B cell (primary cell): ENCODE results near the gene ESR2. TPM values are rescaled to one million over a fixed set of nuclear protein-coding genes. Genes with fewer than 3 reads are reported as not detected.
A peak's percentile ranks its signal among the peaks of the same experiment; 100 is the strongest.

Experiments
- ATAC-seq: fragments of 200-7000 bp; cut with Tn5 transposase; one replicate; pipeline ENCODE4 v1.10.0; 2021; ENCODE audit warnings: low read depth, mild to moderate bottlenecking, moderate number of reproducible peaks, moderate library complexity
- CTCF ChIA-PET: fragments of 350-600 bp; sonication (Branson Sonifier 250); formaldehyde crosslinking; loops from one replicate; lab custom pipeline; 2021; ENCODE audit warnings: antibody characterized with exemption, inconsistent platforms; lab: Charles Lee
- POLR2A ChIA-PET: fragments of 350-600 bp; sonication (Branson Sonifier 250); formaldehyde crosslinking; loops from one replicate; lab custom pipeline; 2021; ENCODE audit warnings: antibody characterized with exemption; lab: Charles Lee
- DNase-seq: peaks from one replicate; pipeline ENCODE4 v3.0.0; 2013
- H2AFZ ChIP-seq: 2 replicates; pipeline ENCODE4 v1.6.1; 2012; ENCODE audit warnings: mild to moderate bottlenecking, low read depth, low read length; ENCODE audit not compliant: insufficient read depth, poor library complexity, severe bottlenecking
- H3K27ac ChIP-seq, 2 donors: 1 replicate in 1 of 2; 2 replicates in 1 of 2; pipeline ENCODE4 v1.5.1; 2012 to 2013; ENCODE audit warnings: low read length in 2 of 2, mild to moderate bottlenecking in 2 of 2, moderate library complexity in 1 of 2
- H3K27me3 ChIP-seq, 4 experiments: fragments of 200-600 bp in 1 of 4; sonication (generic) in 1 of 4; replicated peaks in 1 of 4; 1 replicate in 2 of 4; 2 replicates in 2 of 4; pipeline versions ENCODE4 v1.6.1 to v1.7.0; 2013 to 2016; ENCODE audit warnings: low read length in 3 of 4, mild to moderate bottlenecking in 2 of 4, mixed read lengths in 1 of 4, moderate library complexity in 1 of 4; ENCODE audit not compliant: insufficient read depth in 4 of 4, control insufficient read depth in 3 of 4; ENCODE audit errors: control extremely low read depth in 1 of 4
- H3K36me3 ChIP-seq, 2 experiments: replicated peaks in 1 of 2; 1 replicate in 1 of 2; 2 replicates in 1 of 2; pipeline versions ENCODE4 v1.6.1 to v1.7.1; 2013; ENCODE audit warnings: low read length in 1 of 2; ENCODE audit not compliant: insufficient read depth in 2 of 2, control insufficient read depth in 1 of 2; ENCODE audit errors: control extremely low read depth in 1 of 2, extremely low read depth in 1 of 2
- H3K4me1 ChIP-seq, 2 donors: fragments of 200-600 bp in 1 of 2; sonication (generic) in 1 of 2; 1 replicate in 1 of 2; 2 replicates in 1 of 2; pipeline versions ENCODE4 v1.5.1 to v1.6.1; 2013 to 2017; ENCODE audit warnings: low read length in 2 of 2; ENCODE audit not compliant: control insufficient read depth in 2 of 2, insufficient read depth in 2 of 2
- H3K4me2 ChIP-seq: replicated peaks from 2 replicates; pipeline ENCODE3; 2012; ENCODE audit warnings: mild to moderate bottlenecking, low read depth, low read length; ENCODE audit not compliant: poor library complexity, severe bottlenecking
- H3K4me3 ChIP-seq, 5 experiments: fragments of 200-600 bp in 1 of 5; sonication (generic) in 1 of 5; 1 replicate in 3 of 5; 2 replicates in 2 of 5; pipeline versions ENCODE4 v1.5.1 to v1.7.0; 2011 to 2016; ENCODE audit warnings: low read length in 4 of 5, mild to moderate bottlenecking in 4 of 5, low read depth in 2 of 5, control low read depth in 1 of 5, moderate library complexity in 1 of 5; ENCODE audit not compliant: insufficient read depth in 1 of 5; ENCODE audit errors: control extremely low read depth in 1 of 5, extremely low read depth in 1 of 5
- H3K79me2 ChIP-seq: fragments of 200-600 bp; sonication (generic); one replicate; pipeline ENCODE4 v1.6.0; 2016; ENCODE audit warnings: low read length; ENCODE audit not compliant: control insufficient read depth, insufficient read depth
- H3K9ac ChIP-seq: fragments of 200-600 bp; sonication (generic); 2 replicates; pipeline ENCODE4 v1.6.1; 2017; ENCODE audit warnings: mild to moderate bottlenecking, low read length, moderate library complexity
- H3K9me3 ChIP-seq, 3 donors: one replicate each; pipeline versions ENCODE4 v1.6.1 to v1.7.1; 2013; ENCODE audit warnings: low read length in 2 of 3; ENCODE audit not compliant: control insufficient read depth in 2 of 3, insufficient read depth in 1 of 3; ENCODE audit errors: control extremely low read depth in 1 of 3
- H4K20me1 ChIP-seq: 2 replicates; pipeline ENCODE4 v1.6.0; 2012; ENCODE audit warnings: mild to moderate bottlenecking, low read length; ENCODE audit not compliant: insufficient read depth, control insufficient read depth, poor library complexity, severe bottlenecking
- H3K27ac Mint-ChIP-seq: one replicate; pipeline ENCODE4 v1.8.0; 2021; ENCODE audit warnings: mixed read lengths
- H3K27me3 Mint-ChIP-seq: one replicate; pipeline ENCODE4 v1.8.0; 2021; ENCODE audit warnings: mixed read lengths
- H3K4me1 Mint-ChIP-seq: one replicate; pipeline ENCODE4 v1.8.0; 2021; ENCODE audit warnings: mixed read lengths
- H3K4me3 Mint-ChIP-seq: one replicate; pipeline ENCODE4 v1.8.0; 2021; ENCODE audit warnings: mixed read lengths
- H3K9me3 Mint-ChIP-seq: one replicate; pipeline ENCODE4 v1.8.0; 2022; ENCODE audit warnings: mixed read lengths; ENCODE audit not compliant: insufficient read depth
- EZH2 ChIP-seq: IDR thresholded peaks from 2 replicates; pipeline ENCODE4 v1.6.1; 2012; ENCODE audit warnings: borderline replicate concordance, low read depth, mild to moderate bottlenecking, moderate library complexity, low read length; ENCODE audit not compliant: insufficient read depth, poor library complexity, severe bottlenecking
- WGBS: methylation state at CpG from one replicate; pipeline ENCODE4 v1.1.5; 2013; ENCODE audit warnings: missing lambda C conversion rate; ENCODE audit not compliant: insufficient coverage; 5-methylcytosine and 5-hydroxymethylcytosine counted together
- intact Hi-C: fragments of 100-400 bp; cut with micrococcal nuclease; formaldehyde crosslinking; loops from one replicate; pipeline ENCODE4 v1.10.0; 2022
- polyA plus RNA-seq: library from polyadenylated mRNA; depleted of rRNA; stranded (reverse); fragments of >200 nt; gene quantifications from 2 replicates; pipeline ENCODE4 v1.2.3, GENCODE V29; 2012
- total RNA-seq, 2 donors: library from RNA; stranded (reverse); fragments of 120-200 nt in 1 of 2; gene quantifications; 1 replicate in 1 of 2; 2 replicates in 1 of 2; pipeline versions ENCODE4 v1.2.3 to v1.2.4, GENCODE V29; 2013 to 2022
- TF ChIP-seq, protein P1 (sequence below): fragments of 200-600 bp; IDR thresholded peaks from one replicate; pipeline ENCODE4 v1.8.0; 2022; ENCODE audit warnings: antibody characterized with exemption, mild to moderate bottlenecking

Gene ESR2
- total and polyA plus RNA-seq, 2 donors (not counting 1 experiment from before 2014, with no cell fraction given) = 5.4 to 87.8 TPM

DNA sequence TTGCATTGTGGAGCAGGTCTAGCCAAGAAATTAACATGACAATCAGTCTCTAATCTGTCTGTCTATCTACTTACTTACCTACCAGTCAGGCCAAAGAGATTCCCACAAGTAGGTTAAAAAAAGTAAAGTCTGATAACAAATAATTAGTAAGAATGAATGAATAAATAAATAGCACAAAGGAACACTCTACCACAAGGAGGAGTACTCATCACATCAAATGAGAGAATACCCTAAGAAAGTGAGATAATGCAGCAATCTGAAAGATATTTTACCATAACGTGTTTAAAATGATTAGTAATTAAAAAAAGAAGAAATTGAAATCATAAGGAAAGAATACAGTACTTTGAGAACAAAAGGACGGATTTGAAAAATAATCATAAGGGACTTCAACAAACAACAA lies 254.1 kb downstream of the ESR2 start:
- no peak overlapping the region for H3K4me2 ChIP-seq
- intact Hi-C loops = loop anchor here (2.0 kb wide), 1 partner anchor 255 kb away; the partner anchor contains the start of gene ESR2
- no peak overlapping the region for H3K27ac ChIP-seq
- no peaks in the 10 kb centered on the region for H3K4me1 ChIP-seq
- no peak overlapping the region for H3K27ac Mint-ChIP-seq
- no CpG with 5 or more reads among the region's 2 CpGs for WGBS
- H3K9me3 ChIP-seq = peaks cover 0 to 8% (median 6%) of the 10 kb centered on the region in 3 donors
- no peaks in the 10 kb centered on the region for H4K20me1 ChIP-seq
- no peaks in the 10 kb centered on the region for H3K27me3 ChIP-seq
- H3K9ac ChIP-seq = no peak overlapping the region
- H3K4me1 Mint-ChIP-seq = no peaks in the 10 kb centered on the region
- ATAC-seq = no peak
- POLR2A ChIA-PET = no interaction called here
- no peaks in the 10 kb centered on the region for H3K79me2 ChIP-seq
- H3K27me3 Mint-ChIP-seq = no peaks in the 10 kb centered on the region
- H3K4me3 ChIP-seq = no peak overlapping the region
- no peak overlapping the region for H2AFZ ChIP-seq
- H3K36me3 ChIP-seq = no peaks in the 10 kb centered on the region
- TF ChIP-seq, protein P1, sequence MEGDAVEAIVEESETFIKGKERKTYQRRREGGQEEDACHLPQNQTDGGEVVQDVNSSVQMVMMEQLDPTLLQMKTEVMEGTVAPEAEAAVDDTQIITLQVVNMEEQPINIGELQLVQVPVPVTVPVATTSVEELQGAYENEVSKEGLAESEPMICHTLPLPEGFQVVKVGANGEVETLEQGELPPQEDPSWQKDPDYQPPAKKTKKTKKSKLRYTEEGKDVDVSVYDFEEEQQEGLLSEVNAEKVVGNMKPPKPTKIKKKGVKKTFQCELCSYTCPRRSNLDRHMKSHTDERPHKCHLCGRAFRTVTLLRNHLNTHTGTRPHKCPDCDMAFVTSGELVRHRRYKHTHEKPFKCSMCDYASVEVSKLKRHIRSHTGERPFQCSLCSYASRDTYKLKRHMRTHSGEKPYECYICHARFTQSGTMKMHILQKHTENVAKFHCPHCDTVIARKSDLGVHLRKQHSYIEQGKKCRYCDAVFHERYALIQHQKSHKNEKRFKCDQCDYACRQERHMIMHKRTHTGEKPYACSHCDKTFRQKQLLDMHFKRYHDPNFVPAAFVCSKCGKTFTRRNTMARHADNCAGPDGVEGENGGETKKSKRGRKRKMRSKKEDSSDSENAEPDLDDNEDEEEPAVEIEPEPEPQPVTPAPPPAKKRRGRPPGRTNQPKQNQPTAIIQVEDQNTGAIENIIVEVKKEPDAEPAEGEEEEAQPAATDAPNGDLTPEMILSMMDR = peak; percentile 34
- TF ChIP-seq EZH2 = no peak
- DNase-seq = peak; percentile 12
- no peak overlapping the region for H3K4me3 Mint-ChIP-seq
- CTCF ChIA-PET = interaction anchor here (0.8 to 3.0 kb wide), 4 partner anchors 255 to 439 kb away, joined by 3 to 9 read pairs (median 5); partner anchors contain the start of gene ESR2
- peaks cover 7% of the 10 kb centered on the region for H3K9me3 Mint-ChIP-seq

DNA sequence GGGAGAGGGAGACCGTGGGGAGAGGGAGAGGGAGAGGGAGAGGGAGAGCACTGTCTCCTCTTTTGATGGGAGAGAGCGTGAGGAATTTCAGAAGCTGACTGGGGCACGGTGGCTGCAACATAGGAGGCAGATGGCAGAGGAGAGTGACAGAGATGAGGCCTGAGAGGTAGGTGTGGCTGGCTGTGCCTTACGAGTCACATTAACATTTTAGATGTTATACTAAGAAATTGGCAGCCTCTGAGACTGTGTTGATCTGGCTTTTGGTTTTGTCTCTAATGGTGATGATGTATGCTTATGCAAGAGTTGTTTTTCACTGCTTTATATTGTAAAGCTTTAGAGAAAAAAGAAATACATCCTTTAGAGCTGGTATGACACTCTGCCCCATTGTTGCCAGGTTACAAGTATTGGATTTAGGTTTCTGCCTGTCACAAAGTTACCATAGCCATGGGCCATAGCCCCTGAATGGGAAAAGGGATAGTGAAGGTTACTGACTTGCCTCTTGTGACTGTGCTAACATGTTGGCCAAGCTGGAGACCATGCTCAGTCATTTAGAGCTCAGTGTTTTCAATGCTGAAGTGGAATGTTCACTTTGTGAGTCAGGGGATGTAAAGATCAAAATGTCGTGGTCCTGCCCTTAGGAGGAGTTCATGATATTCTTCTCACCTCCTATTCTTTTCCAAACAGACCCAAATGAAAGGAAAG lies 255.2 kb downstream of the ESR2 start:
- Histone ChIP-seq H3K27ac (no peak overlapping the region), H3K9me3 (peaks cover 0 to 8% (median 6%) of the 10 kb centered on the region in 3 donors), H3K4me1 (no peaks in the 10 kb centered on the region), H4K20me1 (no peaks in the 10 kb centered on the region), H3K79me2 (no peaks in the 10 kb centered on the region), H3K4me2 (no peak overlapping the region), H3K9ac (no peak overlapping the region), H3K4me3 (no peak overlapping the region), H3K36me3 (no peaks in the 10 kb centered on the region), H2AFZ (no peak overlapping the region), H3K27me3 (no peaks in the 10 kb centered on the region)
- ATAC-seq = no peak
- WGBS = 100% methylated on average over 3 of the region's 5 CpGs
- Mint-ChIP-seq H3K4me1 (no peaks in the 10 kb centered on the region), H3K9me3 (peaks cover 6% of the 10 kb centered on the region), H3K27ac (no peak overlapping the region), H3K27me3 (no peaks in the 10 kb centered on the region), H3K4me3 (no peak overlapping the region)
- ChIA-PET CTCF (interaction anchor here (0.9 to 3.0 kb wide), 3 partner anchors 256 to 440 kb away, joined by 3 to 9 read pairs (median 7); partner anchors contain the start of gene ESR2), POLR2A (no interaction called here)
- TF ChIP-seq EZH2 = no peak
- TF ChIP-seq, protein P1 = no peak
- intact Hi-C loops = no loop called here
- DNase-seq = no peak
